ENCODE measurements around the gene RSPH1. TPM values are rescaled to one million over a fixed set of nuclear protein-coding genes. Genes with fewer than 3 reads are reported as not detected.
A peak's percentile ranks its signal among the peaks of the same experiment; 100 is the strongest.

Gene RSPH1
- total RNA-seq, 1 donor from 2014 or later: not detected

GRCh38 chr21:42539342-42539741, 43.3 kb upstream of the RSPH1 start:
- TF ChIP-seq CTCF (IDR thresholded peaks at IDR 0.05): no peak
- no peak for DNase-seq (ENCODE audit: low spot score in 2 of 2)
- Histone ChIP-seq H3K4me3 (no peak overlapping the region), H3K27me3 (no peaks in the 10 kb centered on the region), H3K4me1 (no peaks in the 10 kb centered on the region), H3K9me3 (no peaks in the 10 kb centered on the region), H3K27ac (no peak overlapping the region), H3K36me3 (peaks cover 9 to 28% of the 10 kb centered on the region in 2 donors)
- intact Hi-C loops (cut with DNase I): no loop called here

GRCh38 chr21:42538479-42539275, 42.7 kb upstream of the RSPH1 start:
- DNase-seq (ENCODE audit: low spot score in 2 of 2): no peak
- H3K36me3 ChIP-seq: peaks cover 9 to 23% of the 10 kb centered on the region in 2 donors
- no peak for TF ChIP-seq CTCF (IDR thresholded peaks at IDR 0.05)

GRCh38 chr21:42537106-42537742, 41.2 kb upstream of the RSPH1 start:
- intact Hi-C loops (cut with DNase I): no loop called here
- H3K27me3 ChIP-seq: no peaks in the 10 kb centered on the region
- H3K4me1 ChIP-seq: peaks cover 0 to 6% of the 10 kb centered on the region in 2 donors
- no peaks in the 10 kb centered on the region for H3K9me3 ChIP-seq
- no peak for DNase-seq (ENCODE audit: low spot score in 2 of 2)
- peaks cover 5 to 11% of the 10 kb centered on the region in 2 donors for H3K36me3 ChIP-seq
- no peak overlapping the region for H3K27ac ChIP-seq
- no peak overlapping the region for H3K4me3 ChIP-seq
- TF ChIP-seq CTCF (IDR thresholded peaks at IDR 0.05): no peak

More at GRCh38 chr21:42538479-42539275, 42.7 kb upstream of the RSPH1 start:
- H3K9me3 ChIP-seq: no peaks in the 10 kb centered on the region
- no peak overlapping the region for H3K27ac ChIP-seq
- H3K4me3 ChIP-seq: no peak overlapping the region
- no peaks in the 10 kb centered on the region for H3K4me1 ChIP-seq
- H3K27me3 ChIP-seq: no peaks in the 10 kb centered on the region
- intact Hi-C loops (cut with DNase I): no loop called here

GRCh38 chr21:42536601-42537000, 40.6 kb upstream of the RSPH1 start:
- peaks cover 0 to 6% of the 10 kb centered on the region in 2 donors for H3K4me1 ChIP-seq
- no peak for TF ChIP-seq CTCF (IDR thresholded peaks at IDR 0.05)
- H3K4me3 ChIP-seq: no peak overlapping the region
- H3K9me3 ChIP-seq: no peaks in the 10 kb centered on the region
- DNase-seq (ENCODE audit: low spot score in 2 of 2): no peak
- H3K27ac ChIP-seq: no peak overlapping the region
- intact Hi-C loops (cut with DNase I): no loop called here
- H3K36me3 ChIP-seq: peaks cover 5 to 11% of the 10 kb centered on the region in 2 donors
- H3K27me3 ChIP-seq: no peaks in the 10 kb centered on the region

GRCh38 chr21:42535602-42536171, 39.7 kb upstream of the RSPH1 start:
- intact Hi-C loops (cut with DNase I): no loop called here

More at GRCh38 chr21:42535602-42536171, 39.7 kb upstream of the RSPH1 start:
- Histone ChIP-seq H3K9me3 (no peaks in the 10 kb centered on the region), H3K4me1 (peaks cover 0 to 6% of the 10 kb centered on the region in 2 donors), H3K27me3 (no peaks in the 10 kb centered on the region), H3K27ac (no peak overlapping the region), H3K4me3 (no peak overlapping the region), H3K36me3 (peaks cover 5 to 11% of the 10 kb centered on the region in 2 donors)
- no peak for TF ChIP-seq CTCF (IDR thresholded peaks at IDR 0.05)
- peak in 1 of 2 donors; percentile 58 for DNase-seq (ENCODE audit: low spot score in 2 of 2)
